GM12801 (cell line): ENCODE measurements around the gene SLC8A1.

Source experiments
- CTCF ChIP-seq: IDR thresholded peaks from one replicate; pipeline ENCODE4 v1.5.1; 2011; ENCODE audit warnings: control low read depth; ENCODE audit not compliant: insufficient read length; ENCODE audit errors: extremely low read depth

The SLC8A1 gene

GRCh38 chr2:40457837-40458236, 5.9 kb upstream of the SLC8A1 start:
- TF ChIP-seq CTCF = no peak

- no peak for TF ChIP-seq CTCF
These were observed 5.5 kb upstream of the SLC8A1 start for GRCh38 chr2:40457366-40457765.

GRCh38 chr2:40456926-40457325, 5.0 kb upstream of the SLC8A1 start:
- no peak for TF ChIP-seq CTCF

- TF ChIP-seq CTCF = no peak
These were observed 3.8 kb upstream of the SLC8A1 start for GRCh38 chr2:40455661-40456060.

GRCh38 chr2:40454321-40454720, 2.4 kb upstream of the SLC8A1 start:
- TF ChIP-seq CTCF = no peak

GRCh38 chr2:40452786-40453185, 896 bp upstream of the SLC8A1 start:
- no peak for TF ChIP-seq CTCF

GRCh38 chr2:40450796-40451430, 977 bp downstream of the SLC8A1 start:
- TF ChIP-seq CTCF = no peak
